Measurements from ENCODE around the gene MAPK8IP3.
"Not testable (repeated sequence)": the region's sequence is repeated elsewhere in the genome, so short reads cannot be mapped to it uniquely, and the experiment has no call there.

MAPK8IP3 gene

GRCh38 chr16:1713933-1714332, 7.9 kb downstream of the MAPK8IP3 start:
- no peak for DNase-seq

- no peak for DNase-seq
Observed at GRCh38 chr16:1715220-1715619, 9.2 kb downstream of the MAPK8IP3 start.

- not testable (repeated sequence) for DNase-seq
Observed at GRCh38 chr16:1718236-1718635, 12.2 kb downstream of the MAPK8IP3 start.

- DNase-seq = not testable (repeated sequence)
Observed at GRCh38 chr16:1719559-1720229, 13.7 kb downstream of the MAPK8IP3 start.

GRCh38 chr16:1721372-1721771, 15.4 kb downstream of the MAPK8IP3 start:
- DNase-seq = no peak

GRCh38 chr16:1723450-1724147, 17.6 kb downstream of the MAPK8IP3 start:
- DNase-seq = peak; percentile 62

- no peak for DNase-seq
Observed at GRCh38 chr16:1724491-1724890, 18.5 kb downstream of the MAPK8IP3 start.

GRCh38 chr16:1726661-1727502, 20.9 kb downstream of the MAPK8IP3 start:
- no peak for DNase-seq

- no peak for DNase-seq
Observed at GRCh38 chr16:1727651-1728624, 21.9 kb downstream of the MAPK8IP3 start.

- no peak for DNase-seq
Observed at GRCh38 chr16:1729026-1729425, 23.0 kb downstream of the MAPK8IP3 start.

- no peak for DNase-seq
Observed at GRCh38 chr16:1729445-1729844, 23.4 kb downstream of the MAPK8IP3 start.

- DNase-seq = no peak
Observed at GRCh38 chr16:1731073-1731472, 25.1 kb downstream of the MAPK8IP3 start.

GRCh38 chr16:1731603-1732002, 25.6 kb downstream of the MAPK8IP3 start:
- no peak for DNase-seq

- no peak for DNase-seq
Observed at GRCh38 chr16:1732071-1732470, 26.1 kb downstream of the MAPK8IP3 start.

- DNase-seq = not testable (repeated sequence)
Observed at GRCh38 chr16:1732551-1732987, 26.6 kb downstream of the MAPK8IP3 start.

- no peak for DNase-seq
Observed at GRCh38 chr16:1734123-1734522, 28.1 kb downstream of the MAPK8IP3 start.

- DNase-seq = no peak
Observed at GRCh38 chr16:1734816-1735215, 28.8 kb downstream of the MAPK8IP3 start.

GRCh38 chr16:1740234-1740633, 34.2 kb downstream of the MAPK8IP3 start:
- no peak for DNase-seq

GRCh38 chr16:1740781-1741490, 34.9 kb downstream of the MAPK8IP3 start:
- no peak for DNase-seq

GRCh38 chr16:1741553-1742165, 35.7 kb downstream of the MAPK8IP3 start:
- DNase-seq = no peak
